ENCODE data around the gene GPR78. TPM values are rescaled to one million over a fixed set of nuclear protein-coding genes. Genes with fewer than 3 reads are reported as not detected.

Gene GPR78
- total and polyA plus RNA-seq, 4 donors: not detected

DNA sequence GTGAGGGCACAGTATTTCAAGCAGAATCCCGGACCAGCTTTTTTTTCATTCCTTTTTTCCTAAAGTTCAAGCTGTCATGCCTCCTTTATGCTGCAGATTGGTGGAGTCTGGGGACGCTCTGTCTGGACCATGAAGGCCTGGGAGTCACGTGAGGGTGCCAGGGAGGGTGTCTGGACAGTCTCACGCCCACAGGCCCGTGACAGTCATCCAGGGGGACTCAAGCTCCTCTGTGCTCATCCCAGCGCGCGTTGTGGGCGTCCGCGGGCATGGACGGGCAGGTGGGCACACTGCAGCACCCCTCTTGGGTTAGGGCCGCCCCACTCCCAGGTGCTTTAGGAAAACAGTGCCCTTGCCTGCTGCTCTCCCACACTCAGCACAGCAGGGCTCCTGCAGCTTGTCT lies 17.1 kb downstream of the GPR78 start:
- DNase-seq (ENCODE audit: low spot score): no peak
- peaks cover 0 to 5% (median 0%) of the 10 kb centered on the region in 4 donors for H3K27me3 ChIP-seq (ENCODE audit: control insufficient read depth in 4 of 4, insufficient read depth in 4 of 4, low read length in 3 of 4)

DNA sequence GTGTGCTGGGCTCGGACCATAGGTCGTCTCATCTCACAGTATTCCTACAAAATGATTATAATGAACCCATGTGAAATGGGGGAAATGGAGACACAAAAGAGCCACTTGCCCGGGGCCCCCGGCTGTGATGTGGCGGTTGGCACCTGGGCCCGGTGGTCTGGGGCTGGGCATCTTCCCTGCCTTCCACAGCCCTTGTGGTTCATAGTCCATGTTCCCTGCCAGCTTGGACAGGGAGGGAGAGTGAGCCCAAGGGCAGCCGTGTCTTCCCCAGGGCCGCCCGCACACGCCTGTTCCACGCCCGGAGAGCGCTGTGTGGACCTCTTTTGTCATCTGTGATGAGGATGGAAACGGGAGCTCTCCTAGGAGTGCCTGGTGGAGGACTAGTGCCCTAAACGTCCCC lies 17.6 kb downstream of the GPR78 start:
- H3K9ac ChIP-seq (ENCODE audit: low read depth in 1 of 2, low read length in 2 of 2): no peak overlapping the region
- no peak for DNase-seq (ENCODE audit: low spot score)
- no peaks in the 10 kb centered on the region for H3K36me3 ChIP-seq (ENCODE audit: control insufficient read depth in 4 of 4, insufficient read depth in 3 of 4, low read depth in 1 of 4, low read length in 3 of 4)
- H3K9me3 ChIP-seq (ENCODE audit: control insufficient read depth in 4 of 4, low read length in 3 of 4): no peaks in the 10 kb centered on the region
- H3K27me3 ChIP-seq (ENCODE audit: control insufficient read depth in 4 of 4, insufficient read depth in 4 of 4, low read length in 3 of 4): peaks cover 0 to 3% (median 0%) of the 10 kb centered on the region in 4 donors
- H3K27ac ChIP-seq (ENCODE audit: low read depth in 1 of 2, low read length in 2 of 2): no peak overlapping the region
- 80% methylated on average over 15 of the region's 15 CpGs for WGBS
- peaks cover 0 to 11% (median 0%) of the 10 kb centered on the region in 4 donors for H3K4me1 ChIP-seq (ENCODE audit: control insufficient read depth in 4 of 4, insufficient read depth in 4 of 4, low read length in 3 of 4)
- no peak overlapping the region for H3K4me3 ChIP-seq (ENCODE audit: low read depth in 1 of 3, low read length in 3 of 3)
- TF ChIP-seq CTCF (IDR thresholded peaks at IDR 0.05; ENCODE audit: low read depth, low read length, missing input control): no peak
- no peak for TF ChIP-seq FOXA1 (IDR thresholded peaks at IDR 0.05)
- TF ChIP-seq REST (IDR thresholded peaks at IDR 0.05): no peak
- no peak for TF ChIP-seq MAX (IDR thresholded peaks at IDR 0.05)
- no peak for TF ChIP-seq YY1 (IDR thresholded peaks at IDR 0.05)
- TF ChIP-seq JUND (IDR thresholded peaks at IDR 0.05): no peak
- TF ChIP-seq FOXA2 (IDR thresholded peaks at IDR 0.05): no peak
- no peak for TF ChIP-seq ATF3 (IDR thresholded peaks at IDR 0.05)
- no peak for TF ChIP-seq EGR1 (IDR thresholded peaks at IDR 0.05; ENCODE audit: low read depth in 2 of 2)
- TF ChIP-seq RXRA (IDR thresholded peaks at IDR 0.05): no peak

More for the DNA sequence above, 17.1 kb downstream of the GPR78 start:
- TF ChIP-seq EGR1 (IDR thresholded peaks at IDR 0.05; ENCODE audit: low read depth in 2 of 2): no peak
- TF ChIP-seq HNF4A (conservative IDR thresholded peaks at IDR 0.05): no peak
- TF ChIP-seq FOXA2 (IDR thresholded peaks at IDR 0.05): no peak
- TF ChIP-seq RXRA (IDR thresholded peaks at IDR 0.05): no peak
- TF ChIP-seq REST (IDR thresholded peaks at IDR 0.05): no peak
- TF ChIP-seq GABPA (IDR thresholded peaks at IDR 0.05 in 1 of 2, conservative IDR thresholded peaks at IDR 0.05 in 1 of 2): no peak
- no peak for TF ChIP-seq YY1 (IDR thresholded peaks at IDR 0.05)
- no peak for TF ChIP-seq RAD21 (IDR thresholded peaks at IDR 0.05)
- no peak for TF ChIP-seq CTCF (IDR thresholded peaks at IDR 0.05; ENCODE audit: low read depth, low read length, missing input control)
- H3K36me3 ChIP-seq (ENCODE audit: control insufficient read depth in 4 of 4, insufficient read depth in 3 of 4, low read depth in 1 of 4, low read length in 3 of 4): no peaks in the 10 kb centered on the region
- 89% methylated on average over 13 of the region's 13 CpGs for WGBS
- H3K27ac ChIP-seq (ENCODE audit: low read depth in 1 of 2, low read length in 2 of 2): no peak overlapping the region
- H3K9ac ChIP-seq (ENCODE audit: low read depth in 1 of 2, low read length in 2 of 2): no peak overlapping the region
- H3K4me1 ChIP-seq (ENCODE audit: control insufficient read depth in 4 of 4, insufficient read depth in 4 of 4, low read length in 3 of 4): peaks cover 0 to 12% (median 0%) of the 10 kb centered on the region in 4 donors
- H3K9me3 ChIP-seq (ENCODE audit: control insufficient read depth in 4 of 4, low read length in 3 of 4): no peaks in the 10 kb centered on the region
- H3K4me3 ChIP-seq (ENCODE audit: low read depth in 1 of 3, low read length in 3 of 3): no peak overlapping the region
